ENCODE measurements around the gene CCDC47.

GRCh38 chr17:63752707-63753106 is 20.7 kb downstream of the CCDC47 start:
- TF ChIP-seq JUN (CRISPR knock-in tag; IDR thresholded peaks at IDR 0.05) (no peak), YY1 (IDR thresholded peaks at IDR 0.05; ENCODE audit: insufficient read depth, insufficient replicate concordance, low read depth, low read length) (no peak), MEIS2 (CRISPR knock-in tag; IDR thresholded peaks at IDR 0.05) (no peak), BHLHE40 (IDR thresholded peaks at IDR 0.05; ENCODE audit: low read length) (no peak), CTCF (CRISPR knock-in tag; IDR thresholded peaks at IDR 0.05) (no peak), ZNF619 (CRISPR knock-in tag; IDR thresholded peaks at IDR 0.05) (no peak)
